ENCODE measurements around the gene SMTNL2. TPM values are rescaled to one million over a fixed set of nuclear protein-coding genes. Genes with fewer than 3 reads are reported as not detected.
"Not testable (repeated sequence)": the region's sequence is repeated elsewhere in the genome, so short reads cannot be mapped to it uniquely, and the experiment has no call there.

The SMTNL2 gene
- total RNA-seq, 2 donors from 2014 or later: 0.51 to 0.79 TPM

DNA sequence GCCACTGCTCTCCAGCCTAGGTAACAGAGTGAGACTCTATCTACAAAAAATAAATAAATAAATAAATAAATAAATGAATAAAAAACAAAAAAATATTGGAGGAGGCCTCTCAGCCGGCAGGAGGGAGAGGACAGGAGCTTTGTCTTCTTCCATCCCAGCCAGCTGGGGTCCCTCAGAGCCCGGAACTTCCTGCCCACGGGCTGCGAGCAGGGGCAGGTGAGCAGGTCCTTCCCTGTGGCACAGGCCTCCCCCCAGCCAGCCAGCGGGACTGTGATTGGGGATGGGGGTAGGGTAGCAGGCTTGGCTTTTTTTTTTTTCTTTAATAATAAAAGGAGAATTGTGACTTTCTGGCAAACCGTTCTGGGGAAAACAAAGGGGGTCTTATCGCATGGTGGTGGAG lies 10.1 kb downstream of the SMTNL2 start:
- peaks cover 12% of the 10 kb centered on the region for H3K27me3 Mint-ChIP-seq (ENCODE audit: insufficient read depth)
- H3K9ac ChIP-seq (ENCODE audit: extremely low read depth, low read length, poor library complexity, severe bottlenecking): no peak overlapping the region
- H3K27me3 ChIP-seq (ENCODE audit: control insufficient read depth, insufficient read depth, low read length, poor library complexity, severe bottlenecking): no peaks in the 10 kb centered on the region
- no peak for DNase-seq
- H3K36me3 ChIP-seq (ENCODE audit: control insufficient read depth, insufficient read depth, low read length): no peaks in the 10 kb centered on the region
- no peak overlapping the region for H3K4me3 Mint-ChIP-seq
- no peaks in the 10 kb centered on the region for H3K9me3 Mint-ChIP-seq
- H3K4me1 Mint-ChIP-seq: peaks cover 8% of the 10 kb centered on the region
- peaks cover under 1% of the 10 kb centered on the region for H3K4me1 ChIP-seq (ENCODE audit: control insufficient read depth, insufficient read depth, low read length)
- H3K27ac ChIP-seq (ENCODE audit: low read depth, low read length): no peak overlapping the region
- TF ChIP-seq, protein P1, sequence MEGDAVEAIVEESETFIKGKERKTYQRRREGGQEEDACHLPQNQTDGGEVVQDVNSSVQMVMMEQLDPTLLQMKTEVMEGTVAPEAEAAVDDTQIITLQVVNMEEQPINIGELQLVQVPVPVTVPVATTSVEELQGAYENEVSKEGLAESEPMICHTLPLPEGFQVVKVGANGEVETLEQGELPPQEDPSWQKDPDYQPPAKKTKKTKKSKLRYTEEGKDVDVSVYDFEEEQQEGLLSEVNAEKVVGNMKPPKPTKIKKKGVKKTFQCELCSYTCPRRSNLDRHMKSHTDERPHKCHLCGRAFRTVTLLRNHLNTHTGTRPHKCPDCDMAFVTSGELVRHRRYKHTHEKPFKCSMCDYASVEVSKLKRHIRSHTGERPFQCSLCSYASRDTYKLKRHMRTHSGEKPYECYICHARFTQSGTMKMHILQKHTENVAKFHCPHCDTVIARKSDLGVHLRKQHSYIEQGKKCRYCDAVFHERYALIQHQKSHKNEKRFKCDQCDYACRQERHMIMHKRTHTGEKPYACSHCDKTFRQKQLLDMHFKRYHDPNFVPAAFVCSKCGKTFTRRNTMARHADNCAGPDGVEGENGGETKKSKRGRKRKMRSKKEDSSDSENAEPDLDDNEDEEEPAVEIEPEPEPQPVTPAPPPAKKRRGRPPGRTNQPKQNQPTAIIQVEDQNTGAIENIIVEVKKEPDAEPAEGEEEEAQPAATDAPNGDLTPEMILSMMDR (conservative IDR thresholded peaks at IDR 0.05): no peak
- H3K9me3 ChIP-seq (ENCODE audit: control insufficient read depth, low read length): no peaks in the 10 kb centered on the region
- no peak overlapping the region for H3K4me3 ChIP-seq (ENCODE audit: low read length)
- WGBS, 2 experiments (ENCODE audit: insufficient coverage in 1 of 2, insufficient read length in 1 of 2): 89% methylated on average over 7 of the region's 7 CpGs; no CpG with 5 or more reads in 1 of the 2 experiments
- H3K27ac Mint-ChIP-seq: no peak overlapping the region
- no peaks in the 10 kb centered on the region for H3K36me3 Mint-ChIP-seq (ENCODE audit: low read depth)

DNA sequence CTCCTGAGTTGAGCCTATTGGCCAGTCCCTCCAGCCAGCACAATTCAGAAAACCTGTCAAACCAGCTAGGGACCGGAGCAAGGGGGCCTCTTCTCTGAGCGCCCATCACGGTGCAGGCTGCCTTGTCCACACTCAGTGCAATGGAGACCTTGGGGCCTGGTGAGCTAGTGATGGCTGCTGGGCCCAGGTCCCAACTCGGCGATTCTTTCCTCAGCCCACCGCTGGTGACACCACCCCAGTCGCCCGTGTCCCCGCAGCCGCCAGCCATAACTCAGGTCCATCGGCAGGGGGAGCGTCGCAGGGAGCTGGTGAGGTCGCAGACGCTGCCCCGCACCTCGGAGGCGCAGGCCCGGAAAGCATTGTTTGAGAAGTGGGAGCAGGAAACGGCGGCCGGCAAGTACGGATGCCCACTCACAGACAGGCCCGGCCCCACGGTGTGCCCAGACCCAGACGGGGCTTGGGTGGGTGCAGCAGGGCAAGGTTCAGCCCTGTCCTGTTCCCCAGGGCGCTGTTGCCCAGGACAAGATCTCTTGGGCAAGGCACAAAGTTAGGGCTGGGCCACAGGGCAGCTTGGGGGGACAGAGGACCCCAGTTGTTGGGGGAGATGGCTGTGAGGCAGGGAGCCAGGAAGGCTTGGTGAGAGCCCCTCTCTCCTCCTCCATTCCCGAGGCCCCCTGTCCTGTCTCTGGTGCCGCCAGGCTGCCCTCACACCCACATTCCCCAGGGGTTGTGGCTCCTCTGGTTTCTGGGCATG lies 10.8 kb downstream of the SMTNL2 start:
- Mint-ChIP-seq H3K27ac (no peak overlapping the region), H3K4me1 (peaks cover 13% of the 10 kb centered on the region), H3K9me3 (no peaks in the 10 kb centered on the region), H3K4me3 (no peak overlapping the region), H3K36me3 (ENCODE audit: low read depth) (no peaks in the 10 kb centered on the region), H3K27me3 (ENCODE audit: insufficient read depth) (peaks cover 10% of the 10 kb centered on the region)
- no peaks in the 10 kb centered on the region for H3K9me3 ChIP-seq (ENCODE audit: control insufficient read depth, low read length)
- H3K36me3 ChIP-seq (ENCODE audit: control insufficient read depth, insufficient read depth, low read length): no peaks in the 10 kb centered on the region
- peak; percentile 94 for DNase-seq
- no peak overlapping the region for H3K9ac ChIP-seq (ENCODE audit: extremely low read depth, low read length, poor library complexity, severe bottlenecking)
- WGBS, 2 experiments (ENCODE audit: insufficient coverage in 1 of 2, insufficient read length in 1 of 2): 51 to 54% methylated on average over 14 to 29 of the region's 29 CpGs
- H3K27ac ChIP-seq (ENCODE audit: low read depth, low read length): no peak overlapping the region
- H3K4me3 ChIP-seq (ENCODE audit: low read length): no peak overlapping the region
- H3K4me1 ChIP-seq (ENCODE audit: control insufficient read depth, insufficient read depth, low read length): peaks cover 7% of the 10 kb centered on the region
- TF ChIP-seq, protein P1 (conservative IDR thresholded peaks at IDR 0.05): peak; percentile 80
- H3K27me3 ChIP-seq (ENCODE audit: control insufficient read depth, insufficient read depth, low read length, poor library complexity, severe bottlenecking): no peaks in the 10 kb centered on the region

DNA sequence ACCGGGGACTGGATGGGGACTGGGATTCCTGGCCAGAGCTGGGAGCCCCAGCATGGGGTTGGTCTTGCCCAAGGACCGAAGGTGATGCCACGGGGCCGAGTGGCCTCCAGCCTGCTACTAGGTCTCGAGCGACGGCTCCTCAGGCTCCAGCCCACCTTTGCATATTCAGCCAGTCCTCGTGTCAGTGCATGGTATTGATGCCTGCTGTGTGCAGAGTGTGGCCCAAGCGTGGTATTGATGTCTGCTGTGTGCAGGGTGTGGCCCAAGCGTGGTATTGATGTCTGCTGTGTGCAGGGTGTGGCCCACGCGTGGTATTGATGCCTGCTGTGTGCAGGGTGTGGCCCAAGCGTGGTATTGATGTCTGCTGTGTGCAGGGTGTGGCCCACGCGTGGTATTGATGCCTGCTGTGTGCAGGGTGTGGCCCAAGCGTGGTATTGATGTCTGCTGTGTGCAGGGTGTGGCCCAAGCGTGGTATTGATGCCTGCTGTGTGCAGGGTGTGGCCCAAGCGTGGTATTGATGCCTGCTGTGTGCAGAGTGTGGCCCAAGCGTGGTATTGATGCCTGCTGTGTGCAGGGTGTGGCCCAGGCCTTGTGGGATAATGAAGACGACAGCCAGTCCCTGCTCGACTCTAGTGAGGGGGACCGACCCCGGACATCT lies 11.5 kb downstream of the SMTNL2 start:
- not testable (repeated sequence) for H3K27ac Mint-ChIP-seq; H3K9ac ChIP-seq (ENCODE audit: extremely low read depth, low read length, poor library complexity, severe bottlenecking); H3K36me3 ChIP-seq (ENCODE audit: control insufficient read depth, insufficient read depth, low read length); H3K4me3 Mint-ChIP-seq; H3K4me3 ChIP-seq (ENCODE audit: low read length); DNase-seq; H3K27me3 ChIP-seq (ENCODE audit: control insufficient read depth, insufficient read depth, low read length, poor library complexity, severe bottlenecking); H3K27ac ChIP-seq (ENCODE audit: low read depth, low read length); H3K27me3 Mint-ChIP-seq (ENCODE audit: insufficient read depth); H3K9me3 Mint-ChIP-seq; H3K36me3 Mint-ChIP-seq (ENCODE audit: low read depth); H3K9me3 ChIP-seq (ENCODE audit: control insufficient read depth, low read length)
- H3K4me1 ChIP-seq (ENCODE audit: control insufficient read depth, insufficient read depth, low read length): peaks cover 11% of the 10 kb centered on the region
- H3K4me1 Mint-ChIP-seq: peaks cover 20% of the 10 kb centered on the region
- WGBS, 2 experiments (ENCODE audit: insufficient coverage in 1 of 2, insufficient read length in 1 of 2): 94 to 98% methylated on average over 9 to 20 of the region's 23 CpGs
